Measurements from ENCODE around the gene RTKN2.
"Not testable (repeated sequence)": the region's sequence is repeated elsewhere in the genome, so short reads cannot be mapped to it uniquely, and the experiment has no call there.

RTKN2 gene

GRCh38 chr10:62253704-62254103 lies 14.9 kb downstream of the RTKN2 start:
- no peak for DNase-seq

- no peak for DNase-seq
Measured at GRCh38 chr10:62252051-62252450, 16.6 kb downstream of the RTKN2 start.

DNA sequence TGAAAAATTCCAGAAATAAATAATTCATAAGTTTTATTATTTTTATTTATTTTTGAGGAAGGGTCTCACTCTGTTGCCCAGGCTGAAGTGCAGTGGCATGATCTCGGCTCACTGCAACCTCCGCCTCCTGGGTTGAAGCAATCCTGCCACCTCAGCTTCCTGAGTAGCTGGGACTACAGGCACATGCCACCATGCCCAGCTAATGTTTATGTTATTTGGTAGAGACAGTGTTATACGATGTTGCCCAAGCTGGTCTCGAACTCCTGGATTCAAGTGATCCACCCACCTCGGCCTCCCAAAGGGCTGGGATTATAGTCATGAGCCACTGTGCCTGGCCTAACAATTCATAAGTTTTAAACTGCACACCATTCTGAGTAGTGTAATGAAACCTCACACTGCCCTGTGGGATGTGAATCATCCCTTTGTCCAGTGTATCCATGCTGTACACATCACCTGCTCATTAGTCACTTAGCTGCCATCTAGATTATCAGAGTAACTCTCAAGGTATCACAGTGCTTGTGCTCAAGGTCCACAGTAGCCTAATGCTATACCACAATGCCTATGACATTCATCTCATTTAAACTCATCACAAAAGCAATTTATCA lies 17.9 kb downstream of the RTKN2 start:
- DNase-seq: no peak

DNA sequence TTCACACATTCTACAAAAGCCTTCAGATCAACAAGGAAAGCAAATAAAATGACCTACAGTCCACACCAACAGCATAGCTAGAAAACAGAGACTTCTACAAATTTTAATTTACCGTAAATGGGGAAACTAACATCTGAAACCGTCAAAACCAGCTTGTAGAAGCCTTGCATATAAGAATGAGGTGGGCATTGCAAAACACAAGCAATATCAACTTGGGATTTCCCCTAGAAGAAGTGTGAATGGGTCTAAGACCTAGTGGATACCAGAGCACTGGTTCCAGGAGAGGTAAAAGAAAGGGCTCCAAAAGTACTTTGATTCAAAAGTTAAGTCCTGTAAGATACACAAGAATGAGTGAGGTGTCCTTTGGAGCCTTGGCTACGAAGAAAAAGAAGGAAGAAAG lies 18.7 kb downstream of the RTKN2 start:
- DNase-seq: no peak

- no peak for DNase-seq
Measured at GRCh38 chr10:62248465-62248864, 20.2 kb downstream of the RTKN2 start.

DNA sequence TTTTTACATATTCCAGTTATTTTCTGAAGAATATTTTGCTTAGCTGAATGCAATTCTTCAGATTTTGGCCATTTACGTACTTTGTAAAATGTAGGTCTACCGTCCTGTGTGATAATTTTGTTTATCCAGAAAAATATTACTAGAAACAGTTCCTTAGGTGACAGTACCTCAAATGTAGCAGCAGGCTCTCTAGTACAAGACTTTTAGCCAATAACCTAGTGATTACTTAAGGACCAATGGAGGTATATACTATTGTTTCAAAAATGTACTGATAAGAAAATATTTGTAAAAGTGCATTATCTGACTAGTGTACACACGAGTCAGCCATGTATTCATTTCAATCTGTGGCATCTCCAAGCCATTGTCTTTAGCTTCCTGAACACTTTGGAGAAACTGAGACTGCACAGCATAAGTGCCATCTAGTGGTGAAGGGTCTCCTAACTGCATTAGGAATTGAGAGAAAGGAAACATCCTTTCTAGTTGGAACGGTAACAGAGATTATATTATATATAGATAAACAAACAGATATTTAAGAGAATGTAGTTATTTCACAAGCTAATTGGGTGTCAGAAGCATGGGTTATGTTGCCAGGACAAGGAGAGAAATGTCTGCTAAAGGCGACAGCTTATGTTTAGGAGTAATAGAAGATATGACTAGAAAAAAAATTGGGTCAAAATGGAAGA lies 23.7 kb downstream of the RTKN2 start:
- DNase-seq: peak; percentile 80

DNA sequence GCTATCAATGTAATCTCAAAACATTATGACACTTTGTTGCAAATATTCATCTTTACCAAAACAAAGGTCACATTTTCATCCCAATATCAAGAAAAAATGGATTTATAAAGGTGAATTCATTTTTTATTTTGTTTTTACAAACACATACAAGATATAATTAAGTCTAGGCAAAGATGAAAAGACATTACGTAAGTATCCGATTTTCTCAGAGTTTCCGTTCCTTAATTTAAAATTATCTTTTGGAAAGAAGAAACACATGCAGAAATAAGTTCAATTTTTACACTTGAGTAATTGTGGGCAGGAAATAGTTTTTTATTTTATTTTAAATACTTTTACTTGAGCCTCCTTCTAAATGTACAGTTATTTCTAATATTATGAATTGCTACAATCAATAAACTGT lies 24.6 kb downstream of the RTKN2 start:
- DNase-seq: no peak

- DNase-seq: no peak
Measured at GRCh38 chr10:62243647-62243997, 25.0 kb downstream of the RTKN2 start.

- not testable (repeated sequence) for DNase-seq
Measured at GRCh38 chr10:62242965-62243646, 25.5 kb downstream of the RTKN2 start.

GRCh38 chr10:62241521-62241920 lies 27.1 kb downstream of the RTKN2 start:
- DNase-seq: not testable (repeated sequence)

DNA sequence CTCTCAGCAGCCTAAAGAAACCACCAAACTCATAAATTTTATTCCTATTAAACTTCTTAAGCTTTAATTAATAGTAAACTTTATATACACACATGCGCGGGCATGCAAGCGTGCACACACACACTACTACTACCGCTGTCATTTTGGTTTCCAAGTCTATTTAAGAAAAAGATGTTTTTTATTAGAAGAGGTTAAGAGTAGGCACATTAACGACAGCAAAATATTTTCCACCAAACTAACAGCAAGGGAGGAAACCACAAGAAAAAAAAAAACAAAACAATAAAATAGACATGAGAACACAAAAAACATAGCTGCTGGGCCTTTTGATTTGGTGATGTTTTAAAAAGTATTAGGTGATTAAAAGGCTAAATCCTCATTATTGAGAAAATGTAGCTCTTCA lies 28.6 kb downstream of the RTKN2 start:
- peak; percentile 27 for DNase-seq

GRCh38 chr10:62238880-62239279 lies 29.8 kb downstream of the RTKN2 start:
- no peak for DNase-seq

GRCh38 chr10:62237966-62238365 lies 30.7 kb downstream of the RTKN2 start:
- DNase-seq: no peak

DNA sequence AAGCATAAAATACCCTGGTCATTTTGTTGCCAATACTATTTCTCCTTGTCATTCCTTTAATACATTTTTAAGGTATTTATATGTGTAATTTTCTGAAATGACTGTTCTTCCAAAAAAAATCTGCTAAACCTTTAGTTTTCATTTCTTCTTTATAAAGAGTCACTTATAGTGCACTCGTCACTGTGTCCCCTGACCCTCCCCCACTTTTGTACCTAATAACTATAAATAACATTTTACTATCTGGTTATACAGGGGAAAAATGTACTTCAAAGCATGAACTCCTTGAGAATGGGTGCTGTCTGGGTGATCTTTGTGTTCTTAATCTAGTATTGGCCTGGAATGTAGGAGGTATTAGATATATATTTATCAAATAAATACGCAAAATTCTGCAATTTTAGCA lies 31.1 kb downstream of the RTKN2 start:
- DNase-seq: peak; percentile 8

GRCh38 chr10:62234077-62234605 lies 34.5 kb downstream of the RTKN2 start:
- no peak for DNase-seq

DNA sequence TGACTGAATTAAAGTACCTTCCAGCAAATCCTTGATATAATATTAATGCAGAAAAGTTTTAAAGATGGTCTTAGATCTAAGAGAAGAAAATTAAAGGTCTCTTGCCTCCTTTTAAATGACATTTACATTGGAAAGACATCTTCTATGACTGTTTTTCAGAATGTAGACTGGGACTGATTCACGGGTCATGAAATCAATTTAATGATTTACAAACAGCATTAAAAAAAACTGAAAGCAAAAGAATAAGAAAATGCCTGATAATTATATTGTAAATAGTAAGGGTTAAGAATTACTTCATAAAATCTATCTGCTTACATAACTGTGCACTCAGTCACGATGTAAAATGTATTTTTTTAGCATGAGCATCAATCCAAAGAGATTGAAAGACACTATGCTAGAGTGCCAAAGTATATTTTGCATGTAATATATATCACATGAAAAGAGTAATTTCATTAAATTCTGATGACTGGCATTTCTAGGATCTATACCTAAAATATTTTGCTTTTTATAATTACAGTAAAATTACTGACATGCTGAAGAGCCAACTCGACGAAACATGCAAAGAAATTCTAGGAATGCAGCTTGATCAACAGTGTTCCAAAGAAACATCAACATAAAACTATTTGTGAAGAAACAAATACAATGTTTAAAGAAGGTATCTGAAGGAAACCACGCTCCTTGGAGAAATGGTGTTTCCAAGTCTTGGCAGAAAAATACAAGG lies 35.1 kb downstream of the RTKN2 start:
- no peak for DNase-seq

DNA sequence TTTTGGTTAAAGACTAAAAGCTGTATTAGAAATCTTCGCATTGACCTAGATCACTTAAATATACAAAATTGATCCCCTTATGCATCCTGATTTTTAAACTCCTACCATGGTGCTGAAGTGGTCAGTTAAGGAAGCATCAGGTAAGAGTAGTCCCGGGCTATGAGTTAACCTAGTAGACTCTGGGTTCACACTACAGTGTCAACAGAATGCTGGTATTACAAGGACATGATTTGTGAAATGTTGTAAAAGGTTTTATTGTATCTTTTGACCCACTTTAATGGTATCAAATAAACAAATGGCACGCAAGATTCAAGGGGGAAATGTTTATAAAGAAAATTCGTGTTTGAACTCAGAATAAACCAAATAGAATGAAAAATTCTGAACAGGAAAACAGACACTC lies 36.8 kb downstream of the RTKN2 start:
- DNase-seq: no peak

GRCh38 chr10:62231371-62231770 lies 37.3 kb downstream of the RTKN2 start:
- DNase-seq: no peak

DNA sequence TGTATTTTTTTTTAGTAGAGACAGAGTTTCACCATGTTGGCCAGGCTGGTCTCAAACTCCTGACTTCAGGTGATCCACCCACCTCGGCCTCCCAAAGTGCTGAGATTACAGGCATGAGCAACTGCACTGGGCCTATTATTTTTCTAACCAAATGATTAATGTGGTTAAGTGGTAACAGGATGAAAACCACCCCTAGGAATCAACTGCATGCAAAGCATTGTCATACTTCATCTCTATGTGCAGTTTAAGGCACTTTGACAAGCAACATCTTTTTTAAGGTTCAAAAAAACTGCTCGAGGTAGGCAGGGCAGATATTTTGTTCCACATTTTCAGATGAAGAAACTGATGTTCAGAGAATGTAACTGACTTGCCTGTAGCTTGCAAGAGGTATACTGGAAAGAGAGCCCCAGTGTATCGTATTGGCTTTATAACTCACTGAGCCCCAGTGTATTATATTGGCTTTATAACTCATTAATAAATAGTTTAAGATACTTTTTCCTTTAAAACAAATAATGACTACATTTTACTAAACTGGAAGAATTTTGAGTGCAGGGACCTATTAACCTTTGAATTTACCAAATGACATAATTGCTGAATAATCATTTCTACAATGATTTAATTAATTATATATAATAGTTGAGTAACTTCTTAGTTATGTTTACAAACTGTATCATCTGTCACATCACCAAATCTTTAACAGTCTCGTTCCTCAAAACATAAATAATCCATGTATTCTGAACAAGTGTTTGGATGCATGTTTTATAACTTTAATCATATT lies 38.1 kb downstream of the RTKN2 start:
- DNase-seq: peak; percentile 12

DNA sequence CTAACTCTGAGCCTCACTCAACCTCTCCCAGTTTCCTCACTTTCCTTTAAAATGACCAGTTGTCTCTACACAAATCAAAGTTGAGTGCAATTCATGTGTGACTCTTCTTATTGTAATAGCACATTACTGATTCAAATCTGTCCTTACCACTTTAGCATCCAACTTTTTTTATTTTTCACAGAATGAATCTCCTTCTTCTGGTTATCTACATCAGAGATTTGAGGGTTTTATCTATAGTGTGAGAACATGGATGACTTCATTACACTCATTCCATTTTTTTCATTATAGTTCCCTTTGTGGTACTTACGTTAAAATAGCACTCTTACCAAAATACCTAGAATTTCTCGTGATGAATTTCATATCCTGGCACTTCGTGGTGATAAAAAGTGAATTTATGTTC lies 43.3 kb downstream of the RTKN2 start:
- DNase-seq: no peak

- DNase-seq: no peak
Measured at GRCh38 chr10:62224606-62225005, 44.0 kb downstream of the RTKN2 start.

DNA sequence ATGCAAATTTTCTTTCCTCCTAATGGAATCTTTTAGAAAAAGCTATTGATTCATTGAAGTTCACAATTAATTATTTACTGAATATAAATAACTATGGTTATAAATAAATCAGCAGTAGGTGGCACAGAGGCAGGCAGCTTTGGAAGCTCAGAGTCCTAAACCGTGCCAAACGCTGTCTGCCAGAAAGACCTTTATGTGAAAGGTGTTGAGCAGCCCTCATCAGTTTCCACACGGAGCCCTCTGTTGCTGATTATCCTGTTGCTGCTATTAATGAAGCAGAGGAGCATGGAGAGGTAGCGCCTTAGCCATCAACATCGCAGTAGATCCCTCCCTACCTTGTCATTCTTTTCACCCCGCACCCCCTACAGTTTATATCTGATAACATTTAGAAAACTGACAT lies 51.0 kb downstream of the RTKN2 start:
- no peak for DNase-seq

Measured in CD4-positive, alpha-beta T cell treated with Interleukin-21 for 1 hour (primary cell).